GM21367 (cell line): Measurements from ENCODE around the gene FRYL.
"Not testable (repeated sequence)": the region's sequence is repeated elsewhere in the genome, so short reads cannot be mapped to it uniquely, and the experiment has no call there.

Source experiments
- ATAC-seq: cut with Tn5 transposase; IDR thresholded peaks from one replicate; pipeline ENCODE4 v1.9.1; 2021; ENCODE audit not compliant: unreplicated experiment

The FRYL gene

DNA sequence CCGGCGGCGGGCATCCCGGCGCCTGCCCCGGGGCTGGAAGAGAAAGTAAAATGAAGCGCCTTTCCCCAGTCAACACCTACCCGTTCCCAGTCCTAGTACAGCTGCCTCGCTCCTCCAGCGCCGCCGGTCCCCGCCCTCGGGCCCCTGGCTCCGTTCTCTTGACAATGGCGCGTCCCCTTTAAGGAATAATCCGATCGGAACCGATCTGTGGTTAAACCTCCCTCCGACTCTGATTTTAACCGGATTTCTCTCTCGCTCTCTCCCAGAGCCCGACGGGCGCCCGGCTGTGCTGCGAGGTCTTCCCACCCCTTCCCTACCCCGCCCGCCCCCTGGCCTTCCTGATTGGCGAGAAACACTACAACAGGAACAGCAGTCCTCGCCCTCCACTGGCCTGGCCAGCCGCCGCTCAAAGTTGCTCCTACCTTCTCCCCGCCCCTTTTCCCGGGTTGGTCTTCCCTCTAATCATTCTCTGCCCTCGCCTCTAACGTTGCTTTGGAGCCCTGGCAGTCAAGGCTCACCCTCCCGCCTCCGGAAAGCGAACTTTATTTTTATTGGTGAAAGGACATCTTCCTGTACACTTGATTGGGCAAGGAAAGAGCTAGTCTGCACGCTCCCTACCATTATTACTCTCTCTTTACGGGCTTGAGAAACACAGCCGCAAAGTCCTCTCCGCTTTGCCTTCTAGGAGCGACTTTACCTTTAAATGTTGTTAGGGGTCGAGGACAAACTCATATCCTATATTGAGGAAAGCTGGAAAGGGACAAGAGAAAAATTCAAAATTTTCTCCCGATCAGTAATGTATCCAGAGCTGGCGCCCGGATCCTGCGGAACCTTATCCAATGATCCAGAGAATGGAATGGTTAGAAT lies at the start of gene FRYL:
Gene FRYL (minus strand): TSS at position 282 of the 867 bp plus-strand sequence. CDS start 145,869 bp downstream, outside the sequence.
- ATAC-seq = peak; percentile 87

DNA sequence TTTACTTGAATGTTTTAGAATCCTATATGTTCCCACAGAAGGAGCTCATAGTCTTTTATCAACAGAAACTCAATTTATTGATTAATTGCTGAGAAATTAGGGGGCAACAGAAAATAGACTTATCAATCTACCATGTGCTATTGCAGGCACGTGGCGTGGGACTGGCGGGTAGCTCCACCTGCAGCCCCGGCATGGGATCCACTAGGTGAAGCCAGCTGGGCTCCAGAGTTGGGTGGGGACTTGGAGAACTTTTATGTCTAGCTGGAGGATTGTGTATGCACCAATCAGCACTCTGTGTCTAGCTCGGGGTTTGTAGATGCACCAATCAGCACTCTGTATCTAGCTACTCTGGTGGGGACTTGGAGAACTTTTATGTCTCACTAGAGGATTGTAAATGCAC lies 47.5 kb upstream of the FRYL start:
- ATAC-seq = no peak

GRCh38 chr4:48821431-48821830 lies 41.4 kb upstream of the FRYL start:
- ATAC-seq = not testable (repeated sequence)

DNA sequence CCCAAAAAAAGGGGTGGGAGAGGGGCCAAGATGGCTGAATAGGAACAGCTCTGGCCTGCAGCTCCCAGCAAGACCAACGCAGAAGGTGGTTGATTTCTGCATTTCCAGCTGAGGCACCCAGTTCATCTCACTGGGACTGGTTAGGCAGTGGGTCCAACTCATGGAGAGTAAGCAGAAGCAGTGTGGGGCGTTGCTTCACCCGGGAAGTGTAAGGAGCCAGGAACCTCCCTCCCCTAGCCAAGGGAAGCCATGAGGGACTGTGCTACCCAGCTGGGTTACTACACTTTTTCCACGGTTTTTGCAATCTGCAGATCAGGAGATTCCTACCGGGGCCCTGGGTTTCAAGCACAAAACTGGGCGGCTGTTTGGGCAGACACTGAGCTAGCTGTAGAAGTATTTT lies 36.9 kb upstream of the FRYL start:
- no peak for ATAC-seq

- ATAC-seq = not testable (repeated sequence)
Measured at GRCh38 chr4:48816297-48816696, 36.2 kb upstream of the FRYL start.

- no peak for ATAC-seq
Measured at GRCh38 chr4:48815483-48815882, 35.4 kb upstream of the FRYL start.

- peak; percentile 45 for ATAC-seq
Measured at GRCh38 chr4:48813964-48814363, 33.9 kb upstream of the FRYL start.

DNA sequence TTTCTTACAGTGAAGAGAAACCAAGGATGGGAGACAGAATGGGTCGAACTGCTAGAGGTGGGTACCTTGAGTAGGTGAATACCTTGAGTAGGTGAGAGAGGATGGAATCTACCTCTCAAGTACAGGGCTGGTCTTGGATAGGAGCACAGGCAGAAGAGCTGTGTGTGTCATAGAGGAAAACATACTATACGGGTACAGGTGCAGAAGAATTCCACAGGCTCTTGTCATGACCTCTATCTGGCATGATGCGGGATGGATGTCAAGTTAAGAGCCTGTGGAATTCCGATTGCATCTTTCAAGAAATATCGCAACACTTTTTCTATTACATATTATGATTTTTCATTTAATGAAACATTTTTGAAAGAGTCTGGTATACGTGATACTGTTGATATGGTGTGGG lies 32.8 kb upstream of the FRYL start:
- ATAC-seq = no peak

GRCh38 chr4:48804584-48805301 lies 24.7 kb upstream of the FRYL start:
- ATAC-seq = no peak

GRCh38 chr4:48801016-48801715 lies 21.1 kb upstream of the FRYL start:
- ATAC-seq = no peak

GRCh38 chr4:48800155-48800554 lies 20.1 kb upstream of the FRYL start:
- not testable (repeated sequence) for ATAC-seq

GRCh38 chr4:48799157-48799556 lies 19.1 kb upstream of the FRYL start:
- no peak for ATAC-seq

DNA sequence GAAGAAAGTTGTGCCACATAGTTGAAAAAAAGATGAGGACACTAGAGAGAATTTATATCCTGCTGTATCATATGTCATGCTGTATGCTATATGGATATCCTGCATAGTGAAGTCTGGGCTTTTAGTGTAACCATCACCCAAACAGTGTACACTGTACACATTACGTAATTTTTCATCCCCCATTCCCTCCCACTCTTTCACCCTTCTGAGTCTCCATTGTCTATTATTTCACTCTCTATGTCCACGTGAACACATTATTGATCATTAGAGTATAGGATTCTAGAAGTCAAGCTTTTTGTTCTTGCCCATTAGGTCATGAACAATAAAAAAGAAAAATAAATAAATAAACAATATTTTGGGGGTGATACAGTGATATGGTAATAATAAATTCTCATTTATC lies 18.0 kb upstream of the FRYL start:
- ATAC-seq = no peak

GRCh38 chr4:48796927-48797679 lies 17.0 kb upstream of the FRYL start:
- no peak for ATAC-seq

DNA sequence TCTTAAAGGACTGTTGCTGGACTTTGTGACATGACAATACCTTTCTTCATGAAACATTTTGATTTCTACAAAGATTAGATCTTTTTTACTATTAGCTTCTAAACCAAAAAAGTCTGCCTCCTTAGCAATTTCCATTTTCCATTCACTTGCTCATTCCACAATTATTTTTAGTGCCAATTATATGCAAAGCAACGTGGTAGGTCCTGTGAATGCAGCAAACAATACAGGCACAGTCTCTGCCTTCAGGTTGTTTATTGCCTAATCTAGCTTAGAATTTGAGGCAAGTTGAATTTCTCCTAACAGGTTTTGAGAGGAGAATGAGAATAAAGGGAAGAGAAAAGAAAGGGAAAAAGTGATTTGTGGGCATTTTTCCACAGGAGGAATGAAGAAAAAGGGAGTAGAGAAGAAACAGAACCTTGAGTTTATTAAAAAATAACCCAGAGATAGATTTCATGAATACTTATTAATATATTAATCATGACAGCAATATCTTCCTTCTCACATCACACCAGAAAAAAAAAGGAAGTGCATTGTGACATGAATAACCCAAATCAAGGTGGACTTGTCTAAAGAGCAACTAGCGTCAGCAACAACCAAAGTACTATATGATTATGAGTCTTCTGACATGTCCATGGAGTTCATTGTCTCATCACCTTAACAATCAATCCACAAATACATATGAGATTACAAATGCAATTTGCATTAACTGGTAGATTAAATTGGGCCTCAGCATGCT lies 16.3 kb upstream of the FRYL start:
- no peak for ATAC-seq

DNA sequence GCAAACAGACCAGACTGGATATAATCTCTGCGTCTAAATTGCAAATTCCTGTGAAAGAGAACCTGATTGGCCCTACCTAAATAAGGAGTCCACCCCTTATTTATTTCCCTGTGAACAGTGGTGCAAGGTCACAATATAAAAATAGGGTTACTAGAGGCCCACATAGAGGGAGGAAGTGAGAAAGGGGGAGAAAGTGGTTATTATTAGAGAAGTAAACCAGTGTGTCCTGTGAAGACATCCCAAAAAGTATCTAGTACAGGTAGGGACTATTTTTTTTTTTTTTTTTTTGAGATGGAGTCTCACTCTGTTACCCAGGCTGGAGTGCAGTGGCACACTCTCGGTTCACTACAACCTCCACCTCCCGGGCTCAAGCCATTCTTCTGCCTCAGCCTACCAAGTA lies 15.0 kb upstream of the FRYL start:
- ATAC-seq = no peak

- peak; percentile 44 for ATAC-seq
Measured at GRCh38 chr4:48792348-48793006, 12.4 kb upstream of the FRYL start.

DNA sequence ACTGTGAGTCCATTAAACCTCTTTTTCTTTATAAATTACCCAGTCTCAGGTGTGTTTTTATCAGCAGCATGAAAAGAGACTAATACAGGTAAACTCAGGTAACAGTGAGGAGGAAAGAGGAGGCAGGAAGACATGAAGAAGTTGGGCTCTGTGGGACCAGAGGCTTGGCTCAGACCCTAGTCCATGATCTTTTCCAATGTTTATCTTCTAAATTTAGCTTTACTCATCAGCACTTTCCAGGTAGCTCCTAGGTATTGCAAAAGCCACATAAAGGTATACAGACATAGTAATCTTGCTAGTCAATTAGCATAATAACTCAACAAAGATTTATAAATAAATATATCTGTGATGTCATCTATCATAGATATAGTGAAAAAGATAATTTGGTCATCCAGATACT lies 11.2 kb upstream of the FRYL start:
- ATAC-seq = no peak

- ATAC-seq = no peak
Measured at GRCh38 chr4:48790561-48790960, 10.5 kb upstream of the FRYL start.

DNA sequence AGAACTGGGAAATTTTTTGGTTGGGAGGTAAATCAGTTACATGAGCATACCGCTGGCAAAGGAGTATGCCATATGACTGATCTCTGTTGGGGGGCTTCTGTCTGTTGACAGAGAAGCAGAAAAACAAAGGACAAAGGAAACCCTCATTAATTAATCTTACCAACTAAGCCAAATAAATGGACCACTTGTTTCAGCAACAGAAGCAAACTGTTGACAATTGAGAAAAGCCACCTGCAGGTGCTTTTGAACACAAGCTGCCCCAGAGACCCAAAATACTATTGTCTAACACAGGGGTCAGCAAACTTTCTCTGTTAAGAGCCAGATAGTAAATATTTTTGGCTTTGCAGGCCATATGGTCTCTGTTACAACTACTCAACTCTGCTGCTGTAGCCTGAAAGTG lies 7.0 kb upstream of the FRYL start:
- ATAC-seq = no peak
